HepG2 (cell line): ENCODE measurements around the gene CD69. TPM values are rescaled to one million over a fixed set of nuclear protein-coding genes. Genes with fewer than 3 reads are reported as not detected.
A peak's percentile ranks its signal among the peaks of the same experiment; 100 is the strongest.

Experiments
- ATAC-seq: fragments of 200-7000 bp; cut with Tn5 transposase; 3 replicates; pipeline ENCODE4 v1.9.1; 2020; ENCODE audit warnings: mild to moderate bottlenecking, moderate library complexity
- BruUV-seq: library from RNA; stranded (reverse); fragments of 400-500 nt; replicated peaks from 2 replicates; lab custom pipeline; 2021; lab: Mats Ljungman, UMichigan
- CTCF ChIA-PET: fragments of 300-600 bp; formaldehyde crosslinking; extraction: SDS; loops from one replicate; lab custom pipeline; 2021; ENCODE audit warnings: low total read pairs, inconsistent platforms, low intra/inter-chr PET ratio; lab: Yijun Ruan, JAX
- POLR2A ChIA-PET: fragments of 350-600 bp; sonication (Branson Sonifier 250); formaldehyde crosslinking; loops from one replicate; lab custom pipeline; 2020; ENCODE audit warnings: antibody characterized with exemption, inconsistent platforms; lab: Yijun Ruan, JAX
- DNase-seq: peaks from one replicate; pipeline ENCODE4 v3.0.0-alpha.2; 2015; ENCODE audit warnings: low spot score
- FAIRE-seq: peaks from 3 replicates; lab custom pipeline; 2011; peaks lifted over from hg19 to GRCh38; lab: Jason Lieb, UNC
- H2AFZ ChIP-seq: one replicate; pipeline ENCODE4 v1.6.1; 2011; ENCODE audit warnings: low read length, inconsistent platforms
- H3K27ac ChIP-seq: fragments of 300-600 bp; 3 replicates; pipeline ENCODE4 v1.8.0; 2011; ENCODE audit warnings: mixed run types, mild to moderate bottlenecking, mixed read lengths, low read length, inconsistent platforms; ENCODE audit not compliant: insufficient read depth; ENCODE audit errors: extremely low read length
- H3K27me3 ChIP-seq, 2 experiments: fragments of 200-600 bp in 1 of 2; 2 replicates in 1 of 2; 3 replicates in 1 of 2; pipeline versions ENCODE4 v1.6.0 to v1.8.0; 2011; ENCODE audit warnings: low read length in 2 of 2, mild to moderate bottlenecking in 2 of 2, moderate library complexity in 2 of 2, inconsistent platforms in 1 of 2; ENCODE audit not compliant: insufficient read depth in 2 of 2, control insufficient read depth in 1 of 2
- H3K36me3 ChIP-seq, 2 experiments: fragments of 200-600 bp in 1 of 2; replicated peaks in 1 of 2; 2 replicates in 1 of 2; 3 replicates in 1 of 2; pipeline versions ENCODE4 v1.5.1 to v1.8.0; 2011; ENCODE audit warnings: low read length in 2 of 2, inconsistent platforms in 1 of 2; ENCODE audit not compliant: insufficient read depth in 2 of 2, control insufficient read depth in 1 of 2
- H3K4me1 ChIP-seq: 2 replicates; pipeline ENCODE4 v1.5.1; 2012; ENCODE audit warnings: low read length, inconsistent platforms; ENCODE audit not compliant: insufficient read depth
- H3K4me2 ChIP-seq: 2 replicates; pipeline ENCODE4 v1.6.0; 2011; ENCODE audit warnings: low read depth, low read length, inconsistent platforms
- H3K4me3 ChIP-seq, 3 experiments: fragments of 200-600 bp in 1 of 3; sonication (generic), shearing (Covaris generic) in 1 of 3; replicated peaks in 1 of 3; 2 replicates each; pipeline ENCODE4 v1.5.1; 2011 to 2016; ENCODE audit warnings: low read length in 3 of 3, inconsistent platforms in 2 of 3, low read depth in 2 of 3, mild to moderate bottlenecking in 2 of 3, control low read depth in 1 of 3, mixed read lengths in 1 of 3; ENCODE audit not compliant: insufficient read depth in 1 of 3
- H3K79me2 ChIP-seq: one replicate; pipeline ENCODE4 v1.6.1; 2011; ENCODE audit warnings: low read length, inconsistent platforms; ENCODE audit not compliant: insufficient read depth
- H3K9ac ChIP-seq: 2 replicates; pipeline ENCODE4 v1.6.0; 2011; ENCODE audit warnings: mild to moderate bottlenecking, low read depth, low read length, inconsistent platforms; ENCODE audit not compliant: insufficient read depth
- H3K9me3 ChIP-seq: 2 replicates; pipeline ENCODE4 v1.5.1; 2012; ENCODE audit warnings: mild to moderate bottlenecking, low read length
- H4K20me1 ChIP-seq: 2 replicates; pipeline ENCODE4 v1.6.0; 2011; ENCODE audit warnings: inconsistent platforms, mild to moderate bottlenecking, low read length, moderate library complexity; ENCODE audit not compliant: insufficient read depth
- FOXP1 ChIP-seq, 2 experiments: fragments of 450-650 bp in 1 of 2; IDR thresholded peaks; 2 replicates each; pipeline ENCODE4 v1.6.1; 2017 to 2018; ENCODE audit warnings: antibody characterized with exemption in 1 of 2
- NAIF1 ChIP-seq: sonication (generic); formaldehyde crosslinking; IDR thresholded peaks from 2 replicates; pipeline ENCODE4 v1.5.0; 2020; ENCODE audit warnings: mild to moderate bottlenecking, missing genetic modification reagents, borderline replicate concordance
- RARA ChIP-seq: IDR thresholded peaks from 2 replicates; pipeline ENCODE4 v1.6.1; 2016; ENCODE audit warnings: missing genetic modification reagents, missing compliant biosample characterization
- SOX5 ChIP-seq: IDR thresholded peaks from 2 replicates; pipeline ENCODE4 v1.6.1; 2016; ENCODE audit warnings: borderline replicate concordance
- STAG1 ChIP-seq: sonication (generic); formaldehyde crosslinking; IDR thresholded peaks from 2 replicates; pipeline ENCODE4 v1.4.0; 2020; ENCODE audit warnings: missing genetic modification reagents
- ZNF263 ChIP-seq: sonication (generic); formaldehyde crosslinking; IDR thresholded peaks from 2 replicates; pipeline ENCODE4 v1.4.0; 2020; ENCODE audit warnings: missing genetic modification reagents
- WGBS: methylation state at CpG from one replicate; pipeline ENCODE4 v1.1.6; 2017; ENCODE audit warnings: low lambda C conversion rate; 5-methylcytosine and 5-hydroxymethylcytosine counted together
- in situ Hi-C: cut with HindIII; loops from 2 replicates; pipeline ENCODE4 v1.10.0; 2017; ENCODE audit warnings: low pct_unique_long_range_greater_than_20kb; ENCODE audit not compliant: extremely low pct_ligation_motif_present
- intact Hi-C: fragments of 100-400 bp; cut with micrococcal nuclease; formaldehyde crosslinking; loops from one replicate; pipeline ENCODE4 v1.10.0; 2022; ENCODE audit not compliant: unreplicated experiment
- polyA plus RNA-seq, 8 experiments: library from polyadenylated mRNA; depleted of rRNA in 3 of 8; stranded (reverse) in 7 of 8; unstranded in 1 of 8; fragments of >200 nt; fragmentation: Illumina TruSeq in 4 of 8; extraction: Trizol in 4 of 8; gene quantifications; 2 replicates each; pipeline versions ENCODE4 v1.2.1 to v1.2.3, GENCODE V29; 2011 to 2016; ENCODE audit warnings: low read depth in 4 of 8, missing spikeins in 1 of 8, mixed read lengths in 1 of 8; ENCODE audit not compliant: insufficient read depth in 1 of 8
- total RNA-seq, 5 experiments: library from RNA; depleted of rRNA; stranded (reverse); fragments of >200 nt; fragmentation: Illumina TruSeq; extraction: Trizol; gene quantifications; 2 replicates each; pipeline ENCODE4 v1.2.3, GENCODE V29; 2016; ENCODE audit warnings: low read depth in 1 of 5
- TF ChIP-seq, protein P1 (sequence below): IDR thresholded peaks from 2 replicates; pipeline ENCODE4 v1.4.0; 2020; ENCODE audit warnings: mild to moderate bottlenecking, missing genetic modification reagents
- TF ChIP-seq, protein P2 (sequence below): sonication (generic); formaldehyde crosslinking; IDR thresholded peaks from 2 replicates; pipeline ENCODE4 v1.8.1; 2023; ENCODE audit warnings: mild to moderate bottlenecking, missing genetic modification reagents
- TF ChIP-seq, protein P3 (sequence below): sonication (generic); formaldehyde crosslinking; IDR thresholded peaks from 2 replicates; pipeline ENCODE4 v1.8.0; 2023; ENCODE audit warnings: mild to moderate bottlenecking, missing genetic modification reagents

Gene CD69
- total and polyA plus RNA-seq, 2 of the 13 experiments (the other 11 are each of a cell fraction or from before 2014, with no cell fraction given): not detected

DNA sequence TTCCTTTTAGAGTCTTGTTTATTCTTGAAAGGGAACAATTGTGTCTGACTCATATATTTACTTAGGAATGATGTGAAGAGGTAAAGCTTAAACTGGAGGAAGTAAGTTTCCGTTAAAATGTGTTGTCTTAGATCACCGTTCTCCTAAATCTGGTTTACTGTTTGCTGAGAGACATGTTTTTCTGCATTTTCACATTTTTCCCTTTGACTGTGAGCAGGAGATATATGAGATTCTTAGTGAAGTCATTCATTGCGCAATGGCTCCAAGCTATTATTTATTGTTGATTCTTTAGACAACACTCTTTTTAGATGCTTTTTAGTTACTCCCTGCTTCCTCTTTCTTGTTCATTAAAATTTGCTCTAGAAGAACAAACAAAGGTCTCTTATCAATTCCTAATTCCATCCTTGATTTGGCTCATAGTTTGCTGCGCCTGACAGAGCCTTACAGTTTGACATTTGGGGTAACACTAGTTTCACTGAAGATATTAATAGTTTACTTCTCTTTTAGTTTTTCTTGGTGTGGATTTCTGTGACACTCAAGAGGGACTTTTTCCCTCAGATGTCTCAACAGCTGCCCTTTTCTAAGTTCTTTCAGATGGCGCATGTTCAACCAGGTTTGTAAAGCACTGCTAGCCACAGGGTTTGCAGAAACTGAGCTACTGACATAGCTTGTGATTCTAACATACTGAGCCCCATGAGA, 39.2 kb downstream of the CD69 start (continued):
- TF ChIP-seq, protein P1, sequence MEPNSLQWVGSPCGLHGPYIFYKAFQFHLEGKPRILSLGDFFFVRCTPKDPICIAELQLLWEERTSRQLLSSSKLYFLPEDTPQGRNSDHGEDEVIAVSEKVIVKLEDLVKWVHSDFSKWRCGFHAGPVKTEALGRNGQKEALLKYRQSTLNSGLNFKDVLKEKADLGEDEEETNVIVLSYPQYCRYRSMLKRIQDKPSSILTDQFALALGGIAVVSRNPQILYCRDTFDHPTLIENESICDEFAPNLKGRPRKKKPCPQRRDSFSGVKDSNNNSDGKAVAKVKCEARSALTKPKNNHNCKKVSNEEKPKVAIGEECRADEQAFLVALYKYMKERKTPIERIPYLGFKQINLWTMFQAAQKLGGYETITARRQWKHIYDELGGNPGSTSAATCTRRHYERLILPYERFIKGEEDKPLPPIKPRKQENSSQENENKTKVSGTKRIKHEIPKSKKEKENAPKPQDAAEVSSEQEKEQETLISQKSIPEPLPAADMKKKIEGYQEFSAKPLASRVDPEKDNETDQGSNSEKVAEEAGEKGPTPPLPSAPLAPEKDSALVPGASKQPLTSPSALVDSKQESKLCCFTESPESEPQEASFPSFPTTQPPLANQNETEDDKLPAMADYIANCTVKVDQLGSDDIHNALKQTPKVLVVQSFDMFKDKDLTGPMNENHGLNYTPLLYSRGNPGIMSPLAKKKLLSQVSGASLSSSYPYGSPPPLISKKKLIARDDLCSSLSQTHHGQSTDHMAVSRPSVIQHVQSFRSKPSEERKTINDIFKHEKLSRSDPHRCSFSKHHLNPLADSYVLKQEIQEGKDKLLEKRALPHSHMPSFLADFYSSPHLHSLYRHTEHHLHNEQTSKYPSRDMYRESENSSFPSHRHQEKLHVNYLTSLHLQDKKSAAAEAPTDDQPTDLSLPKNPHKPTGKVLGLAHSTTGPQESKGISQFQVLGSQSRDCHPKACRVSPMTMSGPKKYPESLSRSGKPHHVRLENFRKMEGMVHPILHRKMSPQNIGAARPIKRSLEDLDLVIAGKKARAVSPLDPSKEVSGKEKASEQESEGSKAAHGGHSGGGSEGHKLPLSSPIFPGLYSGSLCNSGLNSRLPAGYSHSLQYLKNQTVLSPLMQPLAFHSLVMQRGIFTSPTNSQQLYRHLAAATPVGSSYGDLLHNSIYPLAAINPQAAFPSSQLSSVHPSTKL (CRISPR knock-in tag): 0 out of 2 replicates have a peak, but pooled peaks have one; percentile 22
- TF ChIP-seq SOX5 (CRISPR knock-in tag): peak; percentile 54; the same call in 1 of the 2 replicates
- TF ChIP-seq RARA (CRISPR knock-in tag): 0 out of 2 replicates have a peak, but pooled peaks have one; percentile 8
- no peak for TF ChIP-seq FOXP1 (IDR thresholded peaks at IDR 0.05)
- peak; percentile 60 for TF ChIP-seq FOXP1 (CRISPR knock-in tag; IDR thresholded peaks at IDR 0.05)
- TF ChIP-seq NAIF1 (CRISPR knock-in tag): no peak
- TF ChIP-seq, all 625 proteins: peak for 9

DNA sequence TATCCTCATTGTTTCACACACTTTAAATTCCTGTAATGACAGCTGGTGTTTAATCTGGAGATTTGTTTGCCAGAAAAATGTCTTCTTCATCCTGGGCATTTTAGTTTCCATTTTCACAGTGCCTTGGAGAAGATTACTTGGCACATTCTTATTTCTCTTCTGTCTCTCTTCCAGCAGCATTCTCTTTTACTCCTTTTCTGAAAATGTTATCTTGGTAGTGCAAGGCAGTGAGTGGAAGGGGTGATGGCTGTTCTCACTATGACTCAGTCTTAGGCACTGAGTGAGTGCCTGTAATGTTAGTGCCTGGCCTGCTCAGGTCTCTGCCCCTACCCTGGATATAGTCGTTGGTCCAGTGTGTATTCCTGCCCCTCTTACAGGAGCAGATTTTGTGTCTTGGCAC, 40.9 kb downstream of the CD69 start:
- in situ Hi-C loops: no loop called here
- H3K4me1 ChIP-seq: peaks cover 23% of the 10 kb centered on the region
- ATAC-seq: no peak
- H3K9me3 ChIP-seq: no peaks in the 10 kb centered on the region
- DNase-seq: no peak
- no peaks in the 10 kb centered on the region for H3K36me3 ChIP-seq
- H3K27ac ChIP-seq: no peak overlapping the region
- WGBS: 19% methylated on average over 1 of the region's 1 CpG
- H3K4me2 ChIP-seq: no peak overlapping the region
- ChIA-PET POLR2A (no interaction called here), CTCF (no interaction called here)
- H3K27me3 ChIP-seq: peaks cover 0 to 9% of the 10 kb centered on the region in 2 experiments; a peak in 2 of 5 replicates
- H4K20me1 ChIP-seq: no peaks in the 10 kb centered on the region
- intact Hi-C loops: no loop called here
- BruUV-seq: no TSS peak
- no peak for FAIRE-seq
- no peaks in the 10 kb centered on the region for H3K79me2 ChIP-seq
- no peak overlapping the region for H3K4me3 ChIP-seq
- H2AFZ ChIP-seq: no peak overlapping the region
- no peak overlapping the region for H3K9ac ChIP-seq
- TF ChIP-seq STAG1 (CRISPR knock-in tag): no peak
- TF ChIP-seq, protein P2, sequence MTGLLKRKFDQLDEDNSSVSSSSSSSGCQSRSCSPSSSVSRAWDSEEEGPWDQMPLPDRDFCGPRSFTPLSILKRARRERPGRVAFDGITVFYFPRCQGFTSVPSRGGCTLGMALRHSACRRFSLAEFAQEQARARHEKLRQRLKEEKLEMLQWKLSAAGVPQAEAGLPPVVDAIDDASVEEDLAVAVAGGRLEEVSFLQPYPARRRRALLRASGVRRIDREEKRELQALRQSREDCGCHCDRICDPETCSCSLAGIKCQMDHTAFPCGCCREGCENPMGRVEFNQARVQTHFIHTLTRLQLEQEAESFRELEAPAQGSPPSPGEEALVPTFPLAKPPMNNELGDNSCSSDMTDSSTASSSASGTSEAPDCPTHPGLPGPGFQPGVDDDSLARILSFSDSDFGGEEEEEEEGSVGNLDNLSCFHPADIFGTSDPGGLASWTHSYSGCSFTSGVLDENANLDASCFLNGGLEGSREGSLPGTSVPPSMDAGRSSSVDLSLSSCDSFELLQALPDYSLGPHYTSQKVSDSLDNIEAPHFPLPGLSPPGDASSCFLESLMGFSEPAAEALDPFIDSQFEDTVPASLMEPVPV (CRISPR knock-in tag): no peak
- no peak for TF ChIP-seq ZNF263 (CRISPR knock-in tag)
- TF ChIP-seq, protein P3, sequence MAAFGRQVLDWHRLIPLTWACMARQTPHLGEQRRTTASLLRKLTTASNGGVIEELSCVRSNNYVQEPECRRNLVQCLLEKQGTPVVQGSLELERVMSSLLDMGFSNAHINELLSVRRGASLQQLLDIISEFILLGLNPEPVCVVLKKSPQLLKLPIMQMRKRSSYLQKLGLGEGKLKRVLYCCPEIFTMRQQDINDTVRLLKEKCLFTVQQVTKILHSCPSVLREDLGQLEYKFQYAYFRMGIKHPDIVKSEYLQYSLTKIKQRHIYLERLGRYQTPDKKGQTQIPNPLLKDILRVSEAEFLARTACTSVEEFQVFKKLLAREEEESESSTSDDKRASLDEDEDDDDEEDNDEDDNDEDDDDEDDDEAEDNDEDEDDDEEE (CRISPR knock-in tag): no peak
